LNCAP (cell line): ENCODE results near the gene DOLK.

Source experiments
- CTCF ChIP-seq: fragments of 450-650 bp; IDR thresholded peaks from 2 replicates; pipeline ENCODE4 v1.5.1; 2017; ENCODE audit warnings: mild to moderate bottlenecking

DOLK gene

GRCh38 chr9:128916204-128916603 lies 31.2 kb downstream of the DOLK start:
- no peak for TF ChIP-seq CTCF

GRCh38 chr9:128913995-128914772 lies 33.2 kb downstream of the DOLK start:
- no peak for TF ChIP-seq CTCF

- no peak for TF ChIP-seq CTCF
Measured at GRCh38 chr9:128913048-128913900, 34.1 kb downstream of the DOLK start.

GRCh38 chr9:128912270-128912853 lies 35.0 kb downstream of the DOLK start:
- TF ChIP-seq CTCF: no peak

GRCh38 chr9:128911529-128912035 lies 35.8 kb downstream of the DOLK start:
- no peak for TF ChIP-seq CTCF

GRCh38 chr9:128910906-128911305 lies 36.5 kb downstream of the DOLK start:
- TF ChIP-seq CTCF: no peak

GRCh38 chr9:128909859-128910258 lies 37.5 kb downstream of the DOLK start:
- no peak for TF ChIP-seq CTCF
